Measurements from ENCODE around the gene MTX1.

The MTX1 gene

GRCh38 chr1:155174324-155175280 is 33.9 kb upstream of the MTX1 start:
- peak; percentile 71 for DNase-seq (ENCODE audit: low spot score)

GRCh38 chr1:155175281-155175926 is 33.1 kb upstream of the MTX1 start:
- no peak for DNase-seq (ENCODE audit: low spot score)

DNA sequence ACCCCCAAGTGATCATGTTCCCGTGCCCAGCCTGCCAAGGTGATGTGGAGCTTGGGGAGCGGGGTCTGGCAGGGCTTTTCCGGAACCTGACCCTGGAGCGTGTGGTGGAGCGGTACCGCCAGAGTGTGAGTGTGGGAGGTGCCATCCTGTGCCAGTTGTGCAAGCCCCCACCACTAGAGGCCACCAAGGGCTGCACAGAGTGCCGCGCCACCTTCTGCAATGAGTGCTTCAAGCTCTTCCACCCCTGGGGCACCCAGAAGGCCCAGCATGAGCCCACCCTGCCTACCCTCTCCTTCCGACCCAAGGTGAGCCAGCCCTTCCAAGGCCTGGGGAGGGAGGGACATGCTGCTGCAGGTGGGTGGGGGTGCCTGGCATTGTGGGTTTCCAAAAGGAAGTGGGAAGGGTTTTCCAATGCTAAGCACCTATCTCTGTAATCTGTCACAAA is 32.5 kb upstream of the MTX1 start:
- DNase-seq (ENCODE audit: low spot score), result peak; percentile 37

DNA sequence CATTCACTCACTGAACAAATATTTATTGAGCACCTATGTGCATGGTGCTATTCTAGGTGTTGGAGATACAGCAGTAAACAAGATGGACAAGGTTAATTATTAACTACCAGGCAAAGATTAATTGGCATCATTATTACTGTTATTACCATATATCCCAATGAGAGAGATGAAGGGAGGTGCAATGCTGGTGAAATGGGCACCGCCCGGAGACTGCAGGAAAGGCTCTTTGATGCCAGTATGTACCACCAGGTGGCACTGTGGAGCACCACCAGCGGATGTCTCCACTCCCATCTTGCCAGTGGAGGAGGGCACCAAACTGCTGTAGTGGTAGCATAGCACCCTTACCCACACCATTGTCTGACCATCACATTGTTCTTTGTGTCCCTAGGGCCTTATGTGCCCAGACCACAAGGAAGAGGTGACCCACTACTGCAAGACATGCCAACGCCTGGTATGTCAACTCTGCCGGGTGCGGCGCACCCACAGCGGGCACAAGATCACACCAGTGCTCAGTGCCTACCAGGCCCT is 31.9 kb upstream of the MTX1 start:
- peak; percentile 88 for DNase-seq (ENCODE audit: low spot score)

- no peak for DNase-seq (ENCODE audit: low spot score)
Measured at GRCh38 chr1:155177192-155177917, 31.1 kb upstream of the MTX1 start.

DNA sequence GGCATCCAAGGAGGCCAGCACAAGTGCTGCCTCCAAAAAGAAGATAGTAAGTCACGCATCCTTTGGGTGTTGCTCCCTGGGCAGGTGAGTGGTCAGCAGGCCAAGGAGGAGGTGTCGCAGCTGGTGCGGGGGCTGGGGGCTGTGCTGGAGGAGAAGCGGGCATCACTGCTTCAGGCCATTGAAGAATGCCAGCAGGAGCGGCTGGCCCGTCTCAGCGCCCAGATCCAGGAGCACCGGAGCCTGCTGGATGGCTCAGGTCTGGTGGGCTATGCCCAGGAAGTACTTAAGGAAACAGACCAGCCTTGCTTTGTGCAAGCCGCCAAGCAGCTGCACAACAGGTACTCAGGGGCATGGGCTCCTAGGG is 30.6 kb upstream of the MTX1 start:
- no peak for DNase-seq (ENCODE audit: low spot score)

DNA sequence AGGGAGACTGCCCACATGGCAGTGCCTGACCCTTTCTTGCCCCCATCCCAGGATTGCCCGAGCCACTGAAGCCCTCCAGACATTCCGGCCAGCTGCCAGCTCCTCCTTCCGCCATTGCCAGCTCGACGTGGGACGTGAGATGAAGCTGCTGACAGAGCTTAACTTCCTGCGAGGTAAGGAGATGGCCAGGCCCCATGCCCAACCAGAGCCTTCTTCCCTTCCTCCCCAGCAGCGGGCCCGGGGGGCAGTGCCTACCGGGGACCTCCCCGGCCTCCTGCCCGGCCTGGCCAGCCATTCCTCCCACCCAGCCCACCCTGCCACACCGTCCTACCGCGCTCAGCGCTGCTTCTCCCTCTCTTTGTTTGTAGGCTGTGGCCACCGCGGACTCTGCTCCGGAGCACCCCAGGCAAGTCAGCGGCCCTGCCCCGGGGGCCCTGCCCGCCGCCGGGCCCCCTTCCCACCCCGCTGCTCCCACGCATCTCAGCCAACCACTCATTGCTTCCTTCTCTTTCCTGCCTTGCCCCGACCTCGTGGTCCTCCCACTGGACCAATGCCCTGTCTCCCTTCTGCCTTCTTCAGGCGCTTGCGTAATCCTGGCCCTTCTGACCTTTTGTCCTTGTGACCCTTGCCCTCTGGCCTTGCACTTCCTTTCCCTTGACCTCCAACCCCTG is 29.9 kb upstream of the MTX1 start:
- DNase-seq (ENCODE audit: low spot score), result no peak

- DNase-seq (ENCODE audit: low spot score), result no peak
Measured at GRCh38 chr1:155179112-155180031, 29.1 kb upstream of the MTX1 start.

DNA sequence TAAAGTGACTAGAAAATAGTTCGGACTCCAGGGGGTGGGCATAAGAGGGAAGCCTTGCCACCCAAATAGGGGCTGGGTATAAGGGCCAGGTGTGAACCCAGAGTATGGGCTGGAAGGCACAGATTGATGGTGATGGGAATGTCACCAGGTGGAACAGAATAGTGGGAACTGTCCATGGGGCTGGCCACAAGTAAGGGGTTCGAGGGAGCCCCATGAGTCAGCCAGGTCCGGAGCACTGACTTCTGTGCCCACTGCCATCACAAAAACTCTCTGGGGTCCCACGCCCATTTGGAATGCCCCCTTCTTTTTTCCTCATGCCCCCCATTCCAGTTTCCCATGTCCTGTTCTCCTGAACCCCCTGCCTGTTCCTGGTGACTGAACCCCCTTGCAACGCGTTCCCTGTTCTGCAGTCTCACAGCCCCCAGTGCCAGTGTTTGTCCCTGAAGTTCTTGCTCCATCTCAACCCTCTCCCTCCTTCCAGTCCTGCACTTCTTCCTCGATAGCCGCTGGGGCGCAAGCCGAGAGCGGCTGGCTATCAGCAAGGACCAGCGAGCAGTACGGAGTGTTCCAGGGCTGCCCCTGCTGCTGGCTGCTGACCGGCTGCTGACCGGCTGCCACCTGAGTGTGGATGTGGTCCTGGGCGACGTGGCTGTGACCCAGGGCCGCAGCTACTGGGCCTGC is 27.0 kb upstream of the MTX1 start:
- DNase-seq (ENCODE audit: low spot score), result no peak

GRCh38 chr1:155182052-155182550 is 26.4 kb upstream of the MTX1 start:
- no peak for DNase-seq (ENCODE audit: low spot score)

- no peak for DNase-seq (ENCODE audit: low spot score)
Measured at GRCh38 chr1:155183775-155184221, 24.7 kb upstream of the MTX1 start.

DNA sequence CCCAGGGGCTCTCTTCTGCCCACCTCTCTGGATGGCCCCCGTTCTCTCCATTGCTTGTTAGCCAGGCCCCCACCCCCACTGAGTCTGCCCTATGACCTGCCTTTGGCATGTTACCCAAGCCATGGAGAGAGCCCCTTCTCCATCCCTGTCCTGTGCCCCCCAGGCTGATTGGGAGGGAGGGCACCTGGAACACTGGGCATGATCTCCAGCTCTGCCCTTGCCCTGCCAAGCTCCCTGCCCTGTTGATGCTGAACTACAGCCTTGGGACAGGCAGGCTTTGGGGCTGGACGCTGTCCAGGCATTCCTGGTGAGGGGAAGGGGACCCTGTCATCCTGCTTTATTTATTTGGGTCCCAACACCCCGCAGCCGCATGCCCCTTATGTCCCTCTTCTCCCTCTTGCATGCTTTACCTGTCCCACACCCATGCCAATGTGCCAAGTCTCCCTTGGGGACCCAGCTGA is 24.1 kb upstream of the MTX1 start:
- DNase-seq (ENCODE audit: low spot score), result no peak

DNA sequence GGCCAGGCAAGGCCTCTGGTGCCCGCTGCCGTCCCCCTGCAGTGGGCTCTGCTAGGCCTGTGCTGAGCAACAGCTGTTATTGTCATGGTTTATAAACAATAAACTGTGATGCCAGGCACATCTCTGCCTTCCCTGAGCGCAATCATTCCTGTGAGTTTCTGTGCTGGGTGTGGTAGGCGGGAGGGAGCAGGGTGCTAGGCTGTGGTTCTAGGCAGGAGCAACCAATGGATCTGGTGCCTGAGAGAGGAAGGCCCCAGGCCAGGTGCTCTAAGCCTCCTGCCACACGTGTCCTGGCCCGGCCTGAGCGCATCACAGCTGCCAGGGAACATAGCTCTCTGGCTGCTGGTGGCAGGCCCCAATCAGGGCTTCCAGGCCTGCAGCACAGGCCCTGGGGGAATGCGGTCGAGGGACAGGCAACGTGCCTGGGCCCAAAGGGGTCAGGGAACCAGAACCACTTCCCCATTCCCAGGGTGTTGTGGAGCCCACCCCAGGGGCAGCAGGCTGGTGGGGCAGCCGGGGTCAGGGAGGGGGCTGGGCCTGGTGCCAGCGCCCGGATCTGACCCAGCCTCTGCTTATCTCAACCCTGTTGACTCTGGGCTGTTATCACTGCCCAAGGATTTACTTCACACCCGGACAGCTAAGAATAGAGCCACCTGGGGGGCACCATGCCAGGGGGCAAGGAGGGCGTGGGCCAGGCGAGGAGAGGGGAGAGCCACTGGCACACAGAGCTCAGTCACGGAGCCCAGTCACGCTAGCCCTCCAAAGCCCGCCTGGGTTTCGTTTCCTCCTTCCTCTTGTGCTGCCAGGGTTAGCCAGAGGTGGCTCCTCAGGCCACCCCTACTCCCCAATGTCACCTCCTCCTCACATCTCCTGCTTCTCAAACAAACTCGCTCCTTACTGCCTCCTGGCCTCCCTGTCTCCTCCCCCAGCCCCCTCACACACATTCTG is 23.4 kb upstream of the MTX1 start:
- DNase-seq (ENCODE audit: low spot score), result no peak

DNA sequence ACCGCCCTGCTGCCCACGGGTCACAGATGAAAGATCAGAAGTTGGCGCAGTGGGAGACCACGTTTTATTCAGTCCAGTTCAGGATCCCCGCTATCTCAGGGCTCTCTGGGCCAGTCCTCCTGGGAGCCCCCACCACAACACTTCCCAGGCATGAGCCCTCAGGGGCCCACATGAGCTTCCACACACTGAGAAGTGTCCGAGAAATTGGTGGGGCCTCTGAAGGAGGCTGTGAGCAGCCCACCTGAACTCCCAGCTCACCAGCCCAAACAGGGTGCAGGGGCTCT is 22.8 kb upstream of the MTX1 start:
- DNase-seq (ENCODE audit: low spot score), result no peak

GRCh38 chr1:155186067-155186793 is 22.3 kb upstream of the MTX1 start:
- no peak for DNase-seq (ENCODE audit: low spot score)

GRCh38 chr1:155186794-155187455 is 21.6 kb upstream of the MTX1 start:
- DNase-seq (ENCODE audit: low spot score), result no peak

DNA sequence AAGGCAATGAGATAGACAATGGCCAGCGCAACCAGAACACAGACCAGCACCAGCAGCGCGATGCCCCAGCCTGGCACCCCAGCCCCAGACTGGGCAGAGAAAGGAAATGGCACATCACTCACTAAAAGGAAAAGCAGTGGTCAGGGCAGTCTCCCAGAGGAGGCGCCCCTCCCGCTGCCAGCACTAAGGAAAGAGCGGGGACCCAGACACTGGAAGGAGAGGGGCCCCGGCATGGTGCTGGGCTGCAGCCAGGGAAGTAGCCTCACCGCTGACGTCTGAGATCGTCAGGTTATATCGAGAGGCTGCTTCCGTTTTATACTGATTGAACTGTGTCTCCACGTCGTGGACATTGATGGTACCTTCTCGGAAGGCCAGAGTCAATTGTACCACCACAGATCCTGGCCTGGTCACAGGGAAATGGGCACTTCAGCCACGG is 21.0 kb upstream of the MTX1 start:
- no peak for DNase-seq (ENCODE audit: low spot score)

DNA sequence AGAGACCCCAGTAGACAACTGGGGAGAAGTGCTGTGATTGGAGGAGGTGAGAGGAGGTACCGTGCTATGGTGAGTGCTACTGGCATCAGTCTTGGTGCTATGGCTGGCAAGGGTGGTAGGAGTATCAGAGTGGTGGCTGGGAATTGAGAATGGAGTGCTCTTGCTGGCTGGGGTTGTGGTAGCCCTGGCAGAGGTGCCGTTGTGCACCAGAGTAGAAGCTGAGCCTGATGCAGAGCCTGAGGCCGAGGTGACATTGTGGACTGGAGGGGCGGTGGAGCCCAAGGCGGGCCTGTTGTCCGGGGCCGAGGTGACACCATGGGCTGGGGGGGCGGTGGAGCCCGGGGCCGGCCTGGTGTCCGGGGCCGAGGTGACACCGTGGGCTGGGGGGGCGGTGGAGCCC is 20.2 kb upstream of the MTX1 start:
- DNase-seq (ENCODE audit: low spot score), result no peak

Measured in CD4-positive, alpha-beta T cell treated with Interleukin-15 for 4 hours (primary cell).